Activated CD8-positive, alpha-beta T cell treated with anti-CD3 and anti-CD28 coated beads, Interleukin-2, amount 10 ng/mL, durations not matched to agents 7 days and 5 days (primary cell): ENCODE measurements around the gene LRG1. TPM values are rescaled to one million over a fixed set of nuclear protein-coding genes. Genes with fewer than 3 reads are reported as not detected.
"Not testable (repeated sequence)": the region's sequence is repeated elsewhere in the genome, so short reads cannot be mapped to it uniquely, and the experiment has no call there.

Experiments
- ATAC-seq: fragments of 150-1000 bp; cut with Tn5 transposase; one replicate; pipeline ENCODE4 v1.10.0; 2021; ENCODE audit warnings: moderate library complexity
- CTCF ChIA-PET: fragments of 350-600 bp; sonication (Branson Sonifier 250); formaldehyde crosslinking; loops from one replicate; lab custom pipeline; 2021; ENCODE audit warnings: antibody characterized with exemption; lab: Charles Lee
- POLR2A ChIA-PET: fragments of 350-600 bp; sonication (Branson Sonifier 250); formaldehyde crosslinking; loops from one replicate; lab custom pipeline; 2021; ENCODE audit warnings: antibody characterized with exemption; lab: Charles Lee
- DNase-seq: peaks from one replicate; pipeline ENCODE4 v3.0.0-alpha.2; 2020
- H3K27ac Mint-ChIP-seq: one replicate; pipeline ENCODE4 v1.8.0; 2021; ENCODE audit warnings: mild to moderate bottlenecking, mixed read lengths
- H3K27me3 Mint-ChIP-seq: one replicate; pipeline ENCODE4 v1.8.0; 2021; ENCODE audit warnings: low read depth, mixed read lengths
- H3K36me3 Mint-ChIP-seq: one replicate; pipeline ENCODE4 v1.8.0; 2021; ENCODE audit warnings: low read depth, mixed read lengths
- H3K4me1 Mint-ChIP-seq: one replicate; pipeline ENCODE4 v1.8.0; 2021; ENCODE audit warnings: low read depth, mixed read lengths
- H3K4me3 Mint-ChIP-seq: one replicate; pipeline ENCODE4 v1.8.0; 2021; ENCODE audit warnings: mild to moderate bottlenecking, mixed read lengths
- H3K9me3 Mint-ChIP-seq: one replicate; pipeline ENCODE4 v1.8.0; 2022; ENCODE audit warnings: mixed read lengths; ENCODE audit not compliant: insufficient read depth
- total RNA-seq, 2 experiments: library from RNA; stranded (reverse); gene quantifications; one replicate each; pipeline ENCODE4 v1.2.3, GENCODE V29; 2021

Gene LRG1
- total RNA-seq, 2 experiments from 2014 or later, result not detected

DNA sequence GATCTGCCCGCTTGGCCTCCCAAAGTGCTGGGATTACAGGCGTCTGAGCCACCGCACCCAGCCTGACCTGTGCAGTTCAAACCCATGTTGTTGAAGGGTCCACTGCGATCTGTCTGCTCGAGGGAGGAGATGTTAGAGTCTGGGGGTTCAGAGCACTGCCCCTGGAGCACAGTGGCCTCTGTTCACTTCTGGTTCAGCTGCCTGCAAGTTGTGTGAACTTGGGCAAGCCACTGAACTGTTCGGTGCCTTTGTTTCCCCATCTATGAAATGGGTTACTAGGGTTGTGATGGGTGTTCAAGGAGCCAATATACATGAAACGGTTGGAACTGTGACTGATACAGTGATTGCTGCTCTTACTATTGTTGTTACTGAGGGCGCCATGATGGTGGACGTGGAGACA is 6.5 kb downstream of the LRG1 start:
- CTCF ChIA-PET, result interaction anchor here (5.2 kb wide), 1 partner anchor 9 kb away, joined by 39 read pairs; no protein-coding TSS in a partner anchor
- Mint-ChIP-seq H3K36me3 (no peaks in the 10 kb centered on the region), H3K27ac (no peak overlapping the region), H3K4me1 (no peaks in the 10 kb centered on the region), H3K27me3 (peaks cover 7% of the 10 kb centered on the region), H3K9me3 (no peaks in the 10 kb centered on the region), H3K4me3 (no peak overlapping the region)
- DNase-seq (no peak), ATAC-seq (no peak)
- POLR2A ChIA-PET, result no interaction called here

DNA sequence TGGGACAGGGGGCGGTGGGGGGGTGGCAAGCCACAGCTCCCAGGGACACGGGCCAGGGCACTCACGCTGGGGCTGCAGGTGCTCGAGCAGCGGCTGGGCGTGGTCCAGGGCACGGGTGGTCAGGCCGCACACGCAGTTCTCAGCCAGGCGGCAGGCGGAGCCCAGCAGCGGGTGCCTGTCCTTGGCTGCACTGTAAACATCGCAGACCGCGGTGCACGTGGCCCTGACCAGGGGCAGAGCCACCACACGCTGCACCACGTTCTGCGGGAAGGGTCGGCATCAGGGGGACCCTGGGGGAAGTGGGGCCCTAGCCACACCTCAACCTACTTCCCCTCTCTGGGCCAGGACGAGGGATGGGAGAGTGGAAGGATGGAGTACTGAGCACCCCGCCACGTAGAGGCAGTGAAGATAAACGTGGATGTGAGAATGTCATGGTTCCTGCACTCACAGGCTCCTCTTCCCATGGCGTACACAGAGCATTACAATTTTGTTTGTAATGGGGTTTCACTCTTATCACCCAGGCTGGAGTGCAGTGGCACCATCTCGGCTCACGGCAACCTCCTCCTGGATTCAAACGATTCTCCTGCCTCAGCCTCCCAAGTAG is 8.2 kb downstream of the LRG1 start:
- Mint-ChIP-seq H3K27me3 (peaks cover 7% of the 10 kb centered on the region), H3K4me1 (no peaks in the 10 kb centered on the region), H3K9me3 (no peaks in the 10 kb centered on the region), H3K27ac (no peak overlapping the region), H3K4me3 (no peak overlapping the region), H3K36me3 (no peaks in the 10 kb centered on the region)
- ChIA-PET POLR2A (no interaction called here), CTCF (interaction anchor here (5.2 kb wide), 1 partner anchor 7 kb away, joined by 39 read pairs; no protein-coding TSS in a partner anchor)
- DNase-seq, result no peak
- ATAC-seq, result no peak

DNA sequence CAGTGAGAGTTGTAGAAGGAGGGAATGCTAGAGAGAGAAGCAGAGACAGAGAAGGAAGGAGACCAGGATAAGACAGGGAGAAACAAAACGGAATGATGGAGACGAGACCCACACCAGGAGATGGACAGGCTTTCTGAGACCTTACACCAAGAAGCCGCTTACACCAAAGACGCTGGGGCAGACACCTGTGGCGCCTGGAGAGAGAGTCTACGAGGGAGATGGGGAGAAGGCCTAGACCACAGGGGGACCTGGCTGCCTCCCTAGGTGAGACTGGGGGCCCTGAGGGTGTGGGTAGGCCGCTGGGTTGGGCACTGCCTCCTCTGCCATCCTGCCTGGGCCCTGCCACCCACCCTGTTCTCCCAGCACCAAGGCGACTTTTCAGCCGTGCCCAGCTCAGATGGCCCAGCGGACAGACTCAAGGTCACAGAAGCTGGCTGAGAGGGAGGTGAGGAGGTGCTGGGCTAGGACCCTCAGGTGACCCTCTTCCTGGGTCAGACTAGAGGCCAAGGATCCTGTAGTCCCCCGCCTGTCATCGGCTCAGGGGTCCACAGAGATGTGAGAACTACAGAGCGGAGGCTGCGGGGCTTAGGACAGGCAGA is 9.8 kb downstream of the LRG1 start:
- Mint-ChIP-seq H3K27ac (no peak overlapping the region), H3K4me3 (no peak overlapping the region), H3K27me3 (peaks cover 7% of the 10 kb centered on the region), H3K4me1 (no peaks in the 10 kb centered on the region), H3K9me3 (no peaks in the 10 kb centered on the region), H3K36me3 (no peaks in the 10 kb centered on the region)
- DNase-seq (no peak), ATAC-seq (no peak)
- ChIA-PET CTCF (no interaction called here), POLR2A (no interaction called here)

DNA sequence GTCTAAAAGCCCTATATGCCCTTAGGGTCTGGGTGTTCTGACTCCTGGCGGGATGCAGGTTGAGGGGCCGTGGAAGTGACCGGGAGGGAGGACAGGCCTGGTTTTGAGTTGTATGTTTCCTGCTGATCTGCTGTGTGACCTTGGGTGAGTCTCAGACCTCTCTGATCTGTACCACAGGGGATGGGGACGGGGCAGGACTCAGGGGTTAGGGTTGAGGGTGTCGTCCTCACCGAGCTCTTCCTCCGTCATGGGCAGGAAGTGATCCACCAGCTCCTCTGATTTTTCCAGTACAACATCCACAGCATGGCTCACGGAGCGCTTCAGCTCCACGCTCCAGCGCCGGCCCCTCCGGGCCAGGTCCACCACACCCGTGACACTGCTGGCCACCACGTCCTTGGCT is 11.0 kb downstream of the LRG1 start:
- Mint-ChIP-seq H3K27me3 (peaks cover 4% of the 10 kb centered on the region), H3K27ac (no peak overlapping the region), H3K4me1 (no peaks in the 10 kb centered on the region), H3K36me3 (no peaks in the 10 kb centered on the region), H3K4me3 (no peak overlapping the region), H3K9me3 (no peaks in the 10 kb centered on the region)
- ChIA-PET CTCF (no interaction called here), POLR2A (no interaction called here)
- ATAC-seq, result no peak
- no peak for DNase-seq

DNA sequence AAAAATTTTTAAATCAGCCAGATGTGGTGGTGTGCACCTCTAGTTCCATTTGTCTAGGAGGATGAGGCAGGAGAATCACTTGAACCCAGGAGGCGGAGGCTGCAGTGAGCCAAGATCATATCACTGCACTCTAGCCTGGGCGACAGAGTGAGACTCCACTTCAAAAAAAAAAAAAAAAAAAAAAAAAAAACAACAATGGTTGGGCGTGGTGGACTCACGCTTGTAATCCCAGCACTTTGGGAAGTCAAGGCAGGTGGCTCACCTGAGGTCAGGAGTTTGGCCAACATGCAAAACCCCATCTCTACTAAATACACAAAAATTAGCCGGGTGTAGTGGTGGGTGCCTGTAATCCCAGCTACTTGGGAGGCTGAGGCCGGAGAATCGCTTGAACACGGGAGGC is 12.5 kb downstream of the LRG1 start:
- CTCF ChIA-PET, result interaction anchor here (0.7 to 1.4 kb wide), 2 partner anchors 28 to 261 kb away, joined by 3 to 5 read pairs; no protein-coding TSS in a partner anchor
- H3K36me3 Mint-ChIP-seq, ATAC-seq, H3K4me3 Mint-ChIP-seq, H3K27ac Mint-ChIP-seq, POLR2A ChIA-PET, H3K4me1 Mint-ChIP-seq, H3K27me3 Mint-ChIP-seq, DNase-seq, H3K9me3 Mint-ChIP-seq: not testable (repeated sequence)

DNA sequence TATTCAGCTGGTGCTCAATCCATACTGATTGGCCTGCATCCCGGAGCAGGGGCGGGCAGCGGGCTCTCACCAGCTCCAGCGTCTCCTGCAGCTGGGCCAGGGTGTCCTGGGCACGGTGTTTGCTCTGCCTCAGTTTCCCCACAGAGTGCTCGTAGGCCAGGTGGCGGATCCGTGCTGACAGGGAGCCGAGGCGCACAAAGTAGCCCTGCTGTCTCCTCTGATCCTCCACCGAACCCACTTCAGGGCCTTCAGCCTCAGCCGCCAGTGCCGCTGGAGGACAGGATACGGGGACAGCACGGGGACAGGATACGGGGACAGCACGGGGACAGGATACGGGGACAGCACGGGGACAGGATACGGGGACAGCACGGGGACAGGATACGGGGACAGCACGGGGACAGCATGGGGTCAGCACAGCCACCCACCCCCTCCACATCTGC is 14.3 kb downstream of the LRG1 start:
- H3K4me1 Mint-ChIP-seq, result no peaks in the 10 kb centered on the region

DNA sequence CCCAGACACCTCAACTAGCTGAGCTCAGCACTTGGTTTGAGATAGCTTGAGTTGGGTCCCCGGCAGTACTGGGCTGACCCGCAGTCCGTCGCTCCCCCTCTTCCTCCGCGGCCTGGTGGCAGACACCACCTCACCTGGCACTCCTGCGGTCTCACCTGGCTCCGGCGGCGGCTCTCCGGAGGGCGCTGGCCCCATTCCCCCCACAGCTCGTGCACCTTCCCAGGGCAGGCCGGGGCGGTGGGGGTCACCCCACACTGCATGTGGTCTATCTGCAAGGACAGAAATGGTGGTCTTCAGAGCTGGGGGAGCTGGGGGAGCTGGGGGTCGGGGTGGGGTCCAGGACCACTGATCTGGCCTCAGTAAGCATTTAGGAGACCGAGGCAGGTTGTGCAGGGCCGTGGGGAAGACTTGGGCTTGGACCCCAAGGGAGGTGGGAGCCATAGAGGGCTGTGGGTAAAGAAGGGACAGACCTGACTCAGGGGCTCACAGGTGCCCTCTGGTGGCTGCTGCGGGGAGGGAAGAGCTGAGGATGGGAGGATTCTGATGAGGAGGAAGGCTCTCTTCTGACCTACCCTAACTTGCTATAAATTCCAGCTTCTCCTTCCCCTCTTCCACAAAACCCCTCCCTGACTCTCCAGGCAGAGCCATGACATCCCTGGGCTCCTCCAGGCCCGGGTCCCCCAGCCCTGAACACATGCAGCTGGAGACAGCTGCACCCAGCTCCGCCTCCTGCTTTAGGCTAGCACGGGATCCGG is 14.9 kb downstream of the LRG1 start:
- Mint-ChIP-seq H3K4me3 (no peak overlapping the region), H3K36me3 (no peaks in the 10 kb centered on the region), H3K27ac (no peak overlapping the region), H3K4me1 (no peaks in the 10 kb centered on the region), H3K9me3 (no peaks in the 10 kb centered on the region), H3K27me3 (no peaks in the 10 kb centered on the region)
- ChIA-PET POLR2A (interaction anchor here (0.5 to 0.6 kb wide), 2 partner anchors 22 to 1377 kb away, joined by 3 read pairs; no protein-coding TSS in a partner anchor), CTCF (interaction anchor here (0.6 to 4.2 kb wide), 19 partner anchors 8 to 1097 kb away, joined by 3 to 39 read pairs (median 3); partner anchors contain the start of genes DAPK3, LRG1 and PLIN5)
- DNase-seq, result peak; percentile 76
- ATAC-seq, result peak; percentile 72

More for the DNA sequence above, 14.3 kb downstream of the LRG1 start:
- no peaks in the 10 kb centered on the region for H3K9me3 Mint-ChIP-seq
- no peak overlapping the region for H3K27ac Mint-ChIP-seq
- ATAC-seq, result no peak
- H3K4me3 Mint-ChIP-seq, result no peak overlapping the region
- DNase-seq, result no peak
- no peaks in the 10 kb centered on the region for H3K36me3 Mint-ChIP-seq
- H3K27me3 Mint-ChIP-seq, result no peaks in the 10 kb centered on the region
- ChIA-PET CTCF (interaction anchor here (0.6 to 4.2 kb wide), 16 partner anchors 9 to 555 kb away, joined by 3 to 39 read pairs (median 3); partner anchors contain the start of genes DAPK3, LRG1 and PLIN5), POLR2A (interaction anchor here (0.5 to 0.6 kb wide), 2 partner anchors 22 to 1376 kb away, joined by 3 read pairs; no protein-coding TSS in a partner anchor)

DNA sequence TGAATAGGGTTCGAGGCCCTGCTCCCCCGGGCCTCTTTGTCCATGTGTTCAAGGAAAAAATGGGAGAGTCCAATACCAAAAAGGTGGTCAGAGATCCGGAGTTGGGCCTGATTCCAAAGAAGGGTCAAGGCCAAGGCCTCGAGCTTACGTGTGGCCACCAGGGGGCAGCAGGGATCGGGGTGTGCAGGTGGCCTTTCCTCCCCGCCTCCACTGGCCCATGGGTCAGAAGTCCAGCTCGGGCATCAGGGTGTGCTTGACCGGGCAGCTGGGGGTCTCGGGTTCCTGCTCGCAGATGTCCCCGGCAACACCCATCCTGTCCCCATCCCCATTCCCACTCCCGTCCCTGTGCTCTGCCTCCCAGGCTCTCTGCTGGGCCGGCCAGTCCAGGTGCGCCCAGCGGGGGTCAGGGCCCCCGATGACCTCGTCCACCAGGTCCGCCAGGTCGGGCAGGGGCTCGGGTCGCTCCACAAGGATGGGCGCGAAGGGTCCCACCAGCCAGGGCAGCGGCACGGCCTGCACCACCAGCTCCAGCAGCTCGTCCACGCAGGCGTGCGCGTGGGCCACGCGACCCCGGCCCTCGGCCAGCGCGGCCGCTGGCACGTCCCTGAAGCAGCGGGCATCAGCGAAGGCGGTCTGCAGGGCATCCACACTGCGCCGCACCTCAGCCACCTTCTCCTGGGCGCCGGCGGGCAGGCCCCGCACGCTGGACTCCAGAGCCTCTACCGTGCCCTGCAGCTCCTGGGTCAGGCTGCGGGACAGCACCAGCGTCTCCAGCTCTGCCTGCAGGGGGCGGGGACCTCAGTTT is 16.3 kb downstream of the LRG1 start:
- H3K4me3 Mint-ChIP-seq, result no peak overlapping the region
- ChIA-PET POLR2A (no interaction called here), CTCF (interaction anchor here (0.8 to 4.2 kb wide), 14 partner anchors 10 to 257 kb away, joined by 3 to 39 read pairs (median 4); partner anchors contain the start of genes LRG1 and PLIN5)
- no peak overlapping the region for H3K27ac Mint-ChIP-seq
- no peak for ATAC-seq
- no peaks in the 10 kb centered on the region for H3K36me3 Mint-ChIP-seq
- no peaks in the 10 kb centered on the region for H3K4me1 Mint-ChIP-seq
- H3K27me3 Mint-ChIP-seq, result no peaks in the 10 kb centered on the region
- peak; percentile 31 for DNase-seq
- H3K9me3 Mint-ChIP-seq, result no peaks in the 10 kb centered on the region

DNA sequence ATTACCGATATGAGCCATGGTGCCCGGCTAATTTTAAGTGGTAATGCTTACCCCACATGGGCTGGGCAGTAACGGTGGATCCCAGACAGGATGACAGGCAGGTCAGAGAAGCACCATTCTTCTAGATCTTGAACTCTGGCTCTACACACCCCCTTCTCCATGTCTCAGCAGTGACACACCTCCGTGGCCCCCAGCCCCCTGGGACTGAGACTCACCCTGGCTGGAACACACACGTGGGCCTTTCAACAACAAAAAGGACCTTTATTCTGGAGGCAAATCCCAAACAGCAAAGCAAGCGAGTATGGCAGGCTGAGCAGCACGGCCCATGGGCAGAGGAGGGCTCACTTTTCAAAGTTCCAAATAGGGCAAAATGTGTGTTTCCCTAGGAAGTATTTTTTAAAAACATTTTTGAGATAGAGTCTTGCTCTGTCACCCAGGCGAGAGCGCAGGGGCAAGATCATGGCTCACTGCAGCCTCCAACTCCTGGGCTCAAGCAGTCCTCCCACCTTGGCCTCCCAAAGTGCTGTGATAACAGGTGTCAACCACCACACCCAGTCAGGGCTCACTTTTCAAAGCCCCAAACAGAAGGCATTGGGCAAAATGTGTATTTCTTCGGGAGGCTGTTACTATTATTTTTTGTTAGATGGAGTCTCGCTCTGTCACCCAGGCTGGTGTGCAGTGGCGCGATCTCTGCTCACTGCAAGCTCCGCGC is 17.4 kb downstream of the LRG1 start:
- DNase-seq (no peak), ATAC-seq (no peak)
- POLR2A ChIA-PET, result no interaction called here
- H3K4me3 Mint-ChIP-seq, result no peak overlapping the region
- H3K27ac Mint-ChIP-seq, result no peak overlapping the region
- CTCF ChIA-PET, result interaction anchor here (0.8 to 4.2 kb wide), 12 partner anchors 9 to 255 kb away, joined by 3 to 39 read pairs (median 5); partner anchors contain the start of genes LRG1 and PLIN5
- no peaks in the 10 kb centered on the region for H3K27me3 Mint-ChIP-seq
- H3K36me3 Mint-ChIP-seq, result no peaks in the 10 kb centered on the region
- H3K4me1 Mint-ChIP-seq, result no peaks in the 10 kb centered on the region
- no peaks in the 10 kb centered on the region for H3K9me3 Mint-ChIP-seq

DNA sequence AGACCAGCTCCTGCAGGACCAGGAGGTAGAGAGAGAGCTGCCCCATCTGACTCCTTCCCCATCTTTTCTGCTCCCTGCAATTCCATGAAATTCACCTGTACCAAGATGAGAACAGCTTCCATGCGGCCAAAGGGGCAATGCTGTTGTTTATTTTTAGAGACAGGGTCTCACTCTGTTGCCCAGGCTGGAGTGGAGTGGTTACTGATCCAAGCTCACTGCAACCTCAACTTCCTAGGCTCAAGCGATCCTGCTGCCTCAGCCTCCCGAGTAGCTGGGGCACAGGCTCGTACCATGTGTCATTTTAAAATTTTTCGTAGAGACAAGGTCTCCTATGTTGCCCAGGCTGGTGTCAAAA is 18.0 kb downstream of the LRG1 start:
- Mint-ChIP-seq H3K27me3 (no peaks in the 10 kb centered on the region), H3K36me3 (no peaks in the 10 kb centered on the region), H3K9me3 (no peaks in the 10 kb centered on the region), H3K27ac (no peak overlapping the region), H3K4me3 (no peak overlapping the region), H3K4me1 (no peaks in the 10 kb centered on the region)
- no peak for ATAC-seq
- DNase-seq, result no peak
- ChIA-PET POLR2A (no interaction called here), CTCF (interaction anchor here (1.1 kb wide), 1 partner anchor 25 kb away, joined by 3 read pairs; no protein-coding TSS in a partner anchor)
